Esophagus squamous epithelium (tissue), 5 donors: ENCODE results near the gene APMAP. TPM values are rescaled to one million over a fixed set of nuclear protein-coding genes. Genes with fewer than 3 reads are reported as not detected.
"Not testable (repeated sequence)": the region's sequence is repeated elsewhere in the genome, so short reads cannot be mapped to it uniquely, and the experiment has no call there.

Experiments
- DNase-seq: peaks from one replicate; lab custom pipeline; 2025; lab: John Stamatoyannopoulos, UW
- H3K27ac ChIP-seq, 4 donors: fragments of 200-600 bp; sonication (generic); one replicate each; pipeline ENCODE4 v1.5.1; 2016 to 2019; ENCODE audit warnings: mild to moderate bottlenecking in 1 of 4
- H3K27me3 ChIP-seq, 4 donors: fragments of 200-600 bp; sonication (generic); 1 replicate in 3 of 4; 2 replicates in 1 of 4; pipeline versions ENCODE4 v1.5.1 to v1.6.0; 2017 to 2021; ENCODE audit warnings: antibody characterized with exemption in 1 of 4
- H3K36me3 ChIP-seq, 3 donors: fragments of 200-600 bp; sonication (generic); one replicate each; pipeline ENCODE4 v1.5.1; 2016 to 2019
- H3K4me1 ChIP-seq, 3 donors: fragments of 200-600 bp; sonication (generic); one replicate each; pipeline ENCODE4 v1.5.1; 2017 to 2019
- H3K4me3 ChIP-seq, 4 donors: fragments of 200-600 bp; sonication (generic); 1 replicate in 3 of 4; 2 replicates in 1 of 4; pipeline ENCODE4 v1.5.1; 2016 to 2019; ENCODE audit warnings: mild to moderate bottlenecking in 2 of 4, moderate library complexity in 1 of 4
- H3K9me3 ChIP-seq, 3 donors: fragments of 200-600 bp; sonication (generic); one replicate each; pipeline ENCODE4 v1.5.1; 2016 to 2019
- POLR2A ChIP-seq, 4 donors: fragments of 450-650 bp; IDR thresholded peaks; one replicate each; pipeline ENCODE4 v1.6.1; 2017; ENCODE audit warnings: antibody characterized with exemption in 4 of 4, mild to moderate bottlenecking in 4 of 4, moderate library complexity in 3 of 4
- WGBS, 2 donors: methylation state at CpG; one replicate each; pipeline ENCODE4 v1.1.5; 2018; 5-methylcytosine and 5-hydroxymethylcytosine counted together
- intact Hi-C: fragments of 100-400 bp; cut with DNase I; formaldehyde crosslinking; loops from one replicate; pipeline ENCODE4 v1.15.0; 2022
- total RNA-seq, 4 donors: library from RNA; depleted of rRNA; stranded (reverse); fragments of >200 nt; gene quantifications; one replicate each; pipeline ENCODE4 v1.1.0, GENCODE V29; 2016
- TF ChIP-seq, protein P1 (sequence below), 6 experiments: fragments of 450-650 bp in 4 of 6; fragments of 200-600 bp in 2 of 6; sonication (generic) in 2 of 6; IDR thresholded peaks; one replicate each; pipeline ENCODE4 v1.5.1; 2016 to 2019; ENCODE audit warnings: antibody characterized with exemption in 6 of 6, mild to moderate bottlenecking in 4 of 6, moderate library complexity in 4 of 6
- donor health status: DM: yes; HTN: yes; CAD: no.

Gene APMAP
- total RNA-seq, 4 donors from 2014 or later: 16.7 to 38.4 (median 25.6) TPM

- 78 to 93% methylated on average over 7 to 13 of the region's 15 CpGs for WGBS, 2 donors
- H3K9me3 ChIP-seq, H3K27me3 ChIP-seq, H3K4me3 ChIP-seq, DNase-seq, H3K36me3 ChIP-seq, H3K27ac ChIP-seq, intact Hi-C loops: not testable (repeated sequence)
- H3K4me1 ChIP-seq: peaks cover 0 to 12% (median 4%) of the 10 kb centered on the region in 3 donors
Observed at GRCh38 chr20:24919665-24920064, 72.9 kb downstream of the APMAP start.

- 40 to 51% methylated on average over 14 to 16 of the region's 17 CpGs for WGBS, 2 donors
- Histone ChIP-seq H3K27ac (no peak overlapping the region), H3K9me3 (no peaks in the 10 kb centered on the region), H3K27me3 (no peaks in the 10 kb centered on the region), H3K36me3 (no peaks in the 10 kb centered on the region), H3K4me3 (no peak overlapping the region), H3K4me1 (peaks cover 0 to 12% (median 4%) of the 10 kb centered on the region in 3 donors)
- intact Hi-C loops: no loop called here
- no peak for DNase-seq
- TF ChIP-seq, protein P1, sequence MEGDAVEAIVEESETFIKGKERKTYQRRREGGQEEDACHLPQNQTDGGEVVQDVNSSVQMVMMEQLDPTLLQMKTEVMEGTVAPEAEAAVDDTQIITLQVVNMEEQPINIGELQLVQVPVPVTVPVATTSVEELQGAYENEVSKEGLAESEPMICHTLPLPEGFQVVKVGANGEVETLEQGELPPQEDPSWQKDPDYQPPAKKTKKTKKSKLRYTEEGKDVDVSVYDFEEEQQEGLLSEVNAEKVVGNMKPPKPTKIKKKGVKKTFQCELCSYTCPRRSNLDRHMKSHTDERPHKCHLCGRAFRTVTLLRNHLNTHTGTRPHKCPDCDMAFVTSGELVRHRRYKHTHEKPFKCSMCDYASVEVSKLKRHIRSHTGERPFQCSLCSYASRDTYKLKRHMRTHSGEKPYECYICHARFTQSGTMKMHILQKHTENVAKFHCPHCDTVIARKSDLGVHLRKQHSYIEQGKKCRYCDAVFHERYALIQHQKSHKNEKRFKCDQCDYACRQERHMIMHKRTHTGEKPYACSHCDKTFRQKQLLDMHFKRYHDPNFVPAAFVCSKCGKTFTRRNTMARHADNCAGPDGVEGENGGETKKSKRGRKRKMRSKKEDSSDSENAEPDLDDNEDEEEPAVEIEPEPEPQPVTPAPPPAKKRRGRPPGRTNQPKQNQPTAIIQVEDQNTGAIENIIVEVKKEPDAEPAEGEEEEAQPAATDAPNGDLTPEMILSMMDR (IDR thresholded peaks at IDR 0.05): no peak
- TF ChIP-seq POLR2A (IDR thresholded peaks at IDR 0.05): no peak
Observed at GRCh38 chr20:24918579-24919566, 73.7 kb downstream of the APMAP start.

DNA sequence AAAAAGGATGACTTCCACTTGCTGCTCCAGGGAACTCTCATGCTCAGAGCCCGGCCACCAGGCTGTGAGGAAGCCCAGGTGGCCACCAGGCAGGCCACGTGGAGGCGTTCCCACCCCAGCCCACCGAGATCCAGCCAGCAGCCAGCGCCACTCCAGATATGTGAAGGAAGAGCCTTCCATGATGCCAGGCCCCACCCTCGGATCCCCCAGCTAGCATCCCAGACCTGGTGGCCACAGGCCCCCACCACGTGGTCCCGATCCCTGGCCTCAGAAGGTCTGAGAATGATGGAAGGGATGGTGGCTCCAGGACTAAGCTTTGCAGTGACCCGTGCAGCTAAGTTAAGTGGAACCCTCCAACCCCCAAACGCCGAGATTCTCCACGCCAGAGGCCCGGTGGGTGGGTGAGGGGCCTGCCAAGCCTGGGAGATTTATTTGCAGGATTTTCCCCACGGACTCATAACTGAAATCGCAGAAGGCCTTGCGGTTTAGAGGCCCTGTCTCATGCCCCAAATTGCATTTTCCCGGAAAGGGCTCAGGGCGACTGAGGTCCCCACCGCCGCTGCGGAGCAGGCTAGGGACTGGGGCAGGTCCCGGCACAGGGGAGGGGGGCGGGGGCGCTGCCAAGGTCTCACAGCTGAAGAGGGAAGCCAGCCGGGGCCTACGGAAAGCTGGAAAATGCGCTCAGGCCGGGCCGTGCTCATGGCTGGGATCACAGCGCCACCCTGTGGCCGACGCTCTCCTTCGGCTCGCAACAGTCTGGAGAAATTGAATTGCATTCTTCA lies 74.6 kb downstream of the APMAP start:
- WGBS, 2 donors: 9 to 13% methylated on average over 9 to 14 of the region's 34 CpGs
- no peaks in the 10 kb centered on the region for H3K36me3 ChIP-seq
- no peaks in the 10 kb centered on the region for H3K27me3 ChIP-seq
- DNase-seq: no peak
- H3K4me1 ChIP-seq: peaks cover 0 to 12% (median 4%) of the 10 kb centered on the region in 3 donors
- H3K27ac ChIP-seq: no peak overlapping the region
- no peak for TF ChIP-seq POLR2A (IDR thresholded peaks at IDR 0.05)
- TF ChIP-seq, protein P1 (IDR thresholded peaks at IDR 0.05): peak; percentile 39 to 88 (median 78)
- peak overlapping the region in 1 of 4 donors; percentile 35 for H3K4me3 ChIP-seq
- no peaks in the 10 kb centered on the region for H3K9me3 ChIP-seq
- intact Hi-C loops: no loop called here

- H3K36me3 ChIP-seq: no peaks in the 10 kb centered on the region
- H3K9me3 ChIP-seq: no peaks in the 10 kb centered on the region
- 79 to 98% methylated on average over 6 to 7 of the region's 7 CpGs for WGBS, 2 donors
- no peak overlapping the region for H3K27ac ChIP-seq
- H3K4me1 ChIP-seq: peaks cover 0 to 12% (median 4%) of the 10 kb centered on the region in 3 donors
- no peak for DNase-seq
- intact Hi-C loops: no loop called here
- TF ChIP-seq, protein P1 (IDR thresholded peaks at IDR 0.05): no peak
- TF ChIP-seq POLR2A (IDR thresholded peaks at IDR 0.05): no peak
- H3K4me3 ChIP-seq: no peak overlapping the region
- H3K27me3 ChIP-seq: no peaks in the 10 kb centered on the region
Observed at GRCh38 chr20:24917056-24917455, 75.5 kb downstream of the APMAP start.

DNA sequence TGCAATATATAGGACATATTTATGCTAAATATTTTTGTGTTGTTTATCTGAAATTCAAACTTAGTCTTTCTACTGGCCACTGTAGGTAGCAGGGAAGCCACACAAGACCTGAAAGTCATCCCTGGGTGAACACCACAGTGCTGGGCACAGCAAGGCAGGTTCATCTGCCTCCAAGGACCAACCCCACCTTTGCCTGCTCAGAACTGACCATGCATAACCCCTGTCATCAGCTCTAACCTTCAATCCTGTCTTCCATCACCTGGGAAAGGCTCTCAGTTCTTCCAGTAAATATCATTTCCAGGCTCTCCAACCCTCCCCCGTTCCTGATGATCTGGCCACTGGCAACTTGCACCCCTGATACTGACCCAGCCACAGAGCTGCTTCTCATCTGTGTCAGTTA lies 76.1 kb downstream of the APMAP start:
- Histone ChIP-seq H3K4me1 (peaks cover 0 to 12% (median 4%) of the 10 kb centered on the region in 3 donors), H3K27me3 (no peaks in the 10 kb centered on the region), H3K9me3 (no peaks in the 10 kb centered on the region), H3K27ac (no peak overlapping the region), H3K36me3 (no peaks in the 10 kb centered on the region), H3K4me3 (no peak overlapping the region)
- DNase-seq: no peak
- intact Hi-C loops: no loop called here
- 67 to 100% methylated on average over 1 of the region's 1 CpG for WGBS, 2 donors
- TF ChIP-seq, protein P1 (IDR thresholded peaks at IDR 0.05): no peak
- TF ChIP-seq POLR2A (IDR thresholded peaks at IDR 0.05): no peak
